Stimulated activated naive CD4-positive, alpha-beta T cell (primary cell): ENCODE results near the gene NLRP1.

ENCODE experiments used
- DNase-seq, 6 experiments: peaks; one replicate each; lab custom pipeline; 2025; lab: John Stamatoyannopoulos, UW

The NLRP1 gene

DNA sequence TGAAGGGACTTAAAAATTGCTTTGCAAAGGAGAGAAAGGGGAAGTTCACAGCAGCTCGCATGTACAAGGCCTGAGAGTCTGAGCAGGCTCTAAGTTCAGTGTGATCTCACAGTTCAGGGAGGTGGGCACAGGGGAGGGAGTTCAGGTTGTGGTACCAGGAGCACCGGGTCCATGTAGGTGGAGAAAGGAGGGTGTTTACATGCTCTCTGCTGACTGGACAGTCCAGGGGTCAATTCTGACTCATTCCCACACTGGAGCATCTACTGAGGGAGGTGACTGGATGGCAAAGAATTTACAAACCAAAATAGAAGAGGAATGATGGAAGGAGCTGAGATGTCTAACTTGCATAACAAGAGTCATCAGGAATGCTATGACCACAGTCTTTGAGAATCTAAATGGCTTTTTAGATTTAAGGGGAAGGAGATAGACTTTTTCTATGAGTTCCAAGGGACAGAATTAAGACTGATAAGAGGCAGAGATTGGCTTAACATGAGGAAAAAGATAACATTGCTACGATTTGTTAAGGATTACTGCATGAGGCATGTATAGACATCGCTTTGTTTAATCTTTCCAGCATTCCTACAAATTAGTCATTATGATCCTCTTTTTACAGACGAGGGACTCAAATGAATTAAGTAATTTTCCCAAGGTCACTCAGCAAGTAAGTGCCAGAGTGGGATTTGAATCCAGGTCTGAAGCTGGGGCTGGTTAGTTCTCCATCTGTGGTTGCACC lies 68.1 kb downstream of the NLRP1 start:
- no peak for DNase-seq

DNA sequence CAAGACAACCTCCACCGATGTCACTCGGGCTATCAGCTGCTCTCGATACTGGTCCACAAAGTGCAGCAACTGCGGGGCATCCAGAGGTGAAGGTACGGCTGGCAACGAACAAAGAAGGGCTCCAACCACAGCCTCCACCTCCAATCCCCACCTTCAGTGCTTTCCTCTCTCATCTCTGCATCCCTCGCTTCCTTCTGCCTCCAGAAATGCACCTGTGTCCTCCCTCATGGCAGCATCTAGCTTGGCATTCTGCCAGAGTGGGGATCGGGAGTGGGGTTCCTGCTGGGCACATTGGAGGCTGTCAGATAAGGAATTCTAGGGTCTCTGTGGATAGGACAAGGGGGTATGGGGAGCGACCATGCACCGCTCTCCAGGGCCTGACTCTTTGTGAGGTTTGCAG lies 69.3 kb downstream of the NLRP1 start:
- DNase-seq = no peak

- DNase-seq = peak in 3 of 6 experiments; percentile 30 to 59 (median 48)
Observed at GRCh38 chr17:5513628-5514027, 70.7 kb downstream of the NLRP1 start.

DNA sequence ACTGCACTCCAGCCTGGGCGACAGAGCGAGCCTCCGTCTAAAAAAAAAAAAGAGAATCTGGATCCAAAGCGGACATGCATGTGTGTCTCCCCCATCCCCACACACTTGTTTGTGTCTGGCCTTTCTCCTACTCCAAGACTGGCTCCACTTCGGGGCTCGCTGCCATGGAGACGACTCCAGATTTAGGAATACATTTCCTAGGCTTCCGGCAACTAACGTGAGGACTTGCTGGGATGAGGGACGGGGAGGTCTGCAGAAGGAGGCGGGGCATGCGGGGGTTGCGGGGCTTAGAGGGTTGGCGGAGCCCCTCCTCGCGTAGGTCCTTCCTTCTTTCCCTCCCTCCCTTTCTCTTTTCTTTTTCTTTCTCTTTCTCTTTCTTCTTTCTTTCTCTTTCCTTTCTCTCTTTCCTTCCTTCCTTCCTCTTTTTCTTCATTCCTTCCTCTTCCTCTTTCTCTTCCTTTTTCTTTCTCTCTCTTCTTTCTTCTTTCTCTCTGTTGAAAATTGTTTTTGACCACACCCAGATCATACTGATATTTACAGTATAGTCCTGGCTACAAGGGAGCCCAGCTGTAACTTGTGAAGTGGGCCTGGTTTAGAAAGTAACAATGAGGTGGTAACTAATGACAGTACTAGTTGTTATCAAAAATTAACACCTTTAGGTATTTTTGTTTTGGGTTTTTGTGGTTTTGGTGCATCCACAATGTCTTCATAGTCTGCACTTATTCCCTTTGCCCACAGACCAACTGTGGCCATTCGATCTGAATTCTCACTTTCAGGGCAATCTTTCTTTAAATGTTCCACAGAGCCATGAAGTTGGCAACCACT lies 72.7 kb downstream of the NLRP1 start:
- no peak for DNase-seq

- no peak for DNase-seq
Observed at GRCh38 chr17:5510771-5511170, 73.5 kb downstream of the NLRP1 start.

DNA sequence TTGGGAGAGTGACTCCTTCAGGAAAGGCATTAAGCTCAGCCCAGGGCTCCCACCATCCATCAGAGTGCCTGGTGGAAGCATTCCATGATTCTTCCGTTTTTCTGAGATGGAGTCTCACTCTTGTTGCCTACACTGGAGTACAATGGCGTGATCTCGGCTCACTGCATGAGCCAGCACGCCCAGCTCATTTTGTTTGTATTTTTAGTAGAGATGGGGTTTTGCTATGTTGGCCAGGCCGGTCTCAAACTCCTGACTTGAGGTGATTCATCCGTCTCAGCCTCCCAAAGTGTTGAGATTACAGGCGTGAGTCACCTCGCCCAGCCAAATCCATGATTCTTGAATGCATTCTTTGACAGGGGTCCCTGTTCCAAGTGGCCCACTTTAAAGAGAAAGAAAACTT lies 74.8 kb downstream of the NLRP1 start:
- DNase-seq = no peak

DNA sequence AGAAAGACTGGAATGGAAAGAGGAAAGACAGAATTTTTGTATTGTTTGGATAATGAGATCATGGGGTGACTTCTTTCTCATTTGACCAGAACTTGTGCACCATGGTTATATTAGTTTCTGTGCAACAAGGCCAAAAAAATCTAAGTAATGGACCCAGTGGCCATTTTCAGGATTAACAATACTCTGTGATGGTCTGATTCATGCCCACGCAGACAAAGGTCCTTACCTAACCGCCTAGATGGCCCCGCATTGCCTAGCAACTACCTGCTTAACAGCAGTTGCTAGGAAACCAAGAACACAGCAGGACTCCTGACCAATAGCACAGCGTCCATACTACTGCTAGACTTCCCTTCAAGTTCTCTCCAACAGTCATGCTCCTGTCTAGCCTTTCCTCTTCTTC lies 75.5 kb downstream of the NLRP1 start:
- no peak for DNase-seq

DNA sequence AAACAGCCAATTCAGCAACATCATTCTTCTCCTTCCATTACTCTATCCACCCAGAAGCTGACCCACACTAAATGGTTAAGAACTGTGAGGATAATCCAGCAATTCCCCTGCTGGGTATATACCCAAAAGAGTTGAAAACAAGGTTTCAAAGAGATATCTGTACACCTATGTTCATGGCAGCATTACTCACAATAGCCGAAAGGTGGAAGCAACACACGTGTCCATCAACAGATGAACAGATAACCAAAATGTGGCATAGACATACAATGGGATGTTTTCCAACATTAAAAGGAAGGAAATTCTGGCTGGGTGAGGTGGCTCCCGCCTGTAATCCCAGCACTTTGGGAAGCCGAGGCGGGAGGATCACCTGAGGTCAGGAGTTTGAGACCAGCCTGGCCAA lies 78.0 kb downstream of the NLRP1 start:
- DNase-seq = no peak

DNA sequence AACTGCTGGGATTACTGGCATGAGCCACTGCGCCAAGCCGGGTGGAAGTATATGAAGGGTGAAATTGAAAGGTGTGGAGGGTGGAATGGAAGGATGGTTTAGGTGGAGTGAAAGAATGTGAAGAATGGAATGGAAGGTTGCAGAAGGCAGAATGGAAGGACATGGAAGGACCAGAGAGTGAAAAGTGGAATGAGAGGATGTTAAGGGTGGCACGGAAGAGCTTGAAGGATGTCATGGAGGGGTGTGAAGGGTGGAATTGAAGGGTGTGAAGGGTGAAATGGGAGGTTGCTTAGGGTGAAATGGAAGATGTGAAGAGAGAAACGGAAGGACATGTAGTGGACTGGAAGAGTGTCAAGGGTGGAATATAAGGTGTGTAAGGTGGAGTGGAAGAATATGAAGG lies 81.8 kb downstream of the NLRP1 start:
- no peak for DNase-seq

GRCh38 chr17:5501685-5502084 lies 82.6 kb downstream of the NLRP1 start:
- DNase-seq = peak in 1 of 6 experiments; percentile 27

GRCh38 chr17:5500589-5501391 lies 83.5 kb downstream of the NLRP1 start:
- peak; percentile 65 to 78 (median 69) for DNase-seq

- DNase-seq = no peak
Observed at GRCh38 chr17:5500247-5500588, 84.1 kb downstream of the NLRP1 start.

DNA sequence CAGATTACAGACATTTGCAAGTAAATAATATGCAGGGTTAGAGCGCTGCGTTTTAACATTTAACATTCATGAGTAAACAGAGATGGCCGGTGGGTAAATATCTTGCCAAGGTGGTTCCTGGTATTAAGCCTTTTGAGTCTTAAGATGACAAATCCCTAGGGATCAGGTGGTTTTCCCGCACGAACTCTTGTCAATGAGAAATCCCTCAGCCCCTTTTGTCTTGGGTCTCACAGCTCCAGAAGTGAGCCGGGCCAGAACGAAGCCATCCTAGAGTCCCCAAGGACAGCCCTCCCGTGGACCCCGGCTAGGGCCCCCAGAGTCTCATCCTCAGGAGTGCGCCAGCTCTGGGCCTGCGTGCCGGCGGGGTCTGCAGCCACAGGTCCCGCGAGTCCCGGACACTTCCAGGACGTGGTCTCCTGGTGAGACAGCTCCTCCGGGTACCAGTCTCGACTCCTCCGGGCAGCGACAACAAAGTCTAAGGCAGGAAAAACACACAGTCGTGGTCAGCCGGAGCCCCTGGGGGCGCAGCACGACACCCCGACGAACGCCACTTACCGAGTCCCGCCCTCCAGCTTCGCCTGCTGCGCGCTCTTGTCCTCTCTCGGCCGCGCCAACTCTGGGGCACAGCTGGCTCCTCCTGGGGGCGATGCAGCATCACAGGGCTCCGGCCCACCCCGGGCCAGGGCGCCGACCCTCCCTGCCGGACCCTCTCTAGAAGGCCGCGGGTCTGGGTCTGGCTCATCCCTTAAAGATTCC lies 84.7 kb downstream of the NLRP1 start:
- no peak for DNase-seq

- no peak for DNase-seq
Observed at GRCh38 chr17:5492970-5493369, 91.3 kb downstream of the NLRP1 start.

DNA sequence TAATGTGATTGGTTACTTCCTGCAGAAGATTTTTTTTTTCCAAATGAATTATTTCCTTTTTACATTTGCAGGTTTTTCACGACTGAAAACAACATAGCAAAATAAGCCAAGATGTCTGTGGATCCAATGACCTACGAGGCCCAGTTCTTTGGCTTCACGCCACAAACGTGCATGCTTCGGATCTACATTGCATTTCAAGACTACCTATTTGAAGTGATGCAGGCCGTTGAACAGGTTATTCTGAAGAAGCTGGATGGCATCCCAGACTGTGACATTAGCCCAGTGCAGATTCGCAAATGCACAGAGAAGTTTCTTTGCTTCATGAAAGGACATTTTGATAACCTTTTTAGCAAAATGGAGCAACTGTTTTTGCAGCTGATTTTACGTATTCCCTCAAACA lies 95.6 kb downstream of the NLRP1 start:
- DNase-seq = no peak

- DNase-seq = peak; percentile 92 to 99 (median 99)
Observed at GRCh38 chr17:5486206-5487124, 97.8 kb downstream of the NLRP1 start, which contains the start of gene MIS12. Gene MIS12 (plus strand): TSS chr17:5486566. CDS start chr17:5488863, 2,297 bp downstream.

GRCh38 chr17:5485270-5486205 lies 98.8 kb downstream of the NLRP1 start, which contains the start of gene DERL2:
Gene DERL2 (minus strand): TSS chr17:5486178. CDS start chr17:5486161, 17 bp downstream.
- no peak for DNase-seq

GRCh38 chr17:5481451-5481850 lies 102.9 kb downstream of the NLRP1 start:
- DNase-seq = no peak

DNA sequence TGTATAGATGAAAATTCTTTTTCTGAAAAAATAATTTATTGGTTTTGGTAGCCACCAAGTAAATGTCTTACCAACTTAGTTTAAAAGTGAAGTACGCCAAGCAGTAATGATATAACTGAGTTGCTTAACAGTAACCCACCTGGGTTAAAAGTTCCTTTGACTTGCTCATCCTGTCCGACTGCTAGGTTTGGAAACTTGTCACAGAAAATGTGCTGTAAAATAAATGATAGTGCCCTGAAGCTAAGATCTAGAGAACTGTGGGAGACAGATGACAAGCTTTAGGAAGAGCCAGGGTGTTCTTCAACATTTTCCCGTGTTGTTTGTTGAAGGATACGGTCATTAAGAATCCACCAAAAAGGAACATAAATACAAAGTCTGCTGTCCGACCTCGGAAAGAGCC lies 103.3 kb downstream of the NLRP1 start:
- DNase-seq = no peak
